Ramos (cell line): ENCODE results near the gene WDR70.
"Not testable (repeated sequence)": the region's sequence is repeated elsewhere in the genome, so short reads cannot be mapped to it uniquely, and the experiment has no call there.

Experiments used
- in situ Hi-C: fragments of 300-500 bp; cut with MboI; formaldehyde crosslinking; loops from one replicate; pipeline ENCODE4 v1.14.3; 2022; ENCODE audit warnings: low sequenced_read_pairs; ENCODE audit not compliant: unreplicated experiment

The WDR70 gene

DNA sequence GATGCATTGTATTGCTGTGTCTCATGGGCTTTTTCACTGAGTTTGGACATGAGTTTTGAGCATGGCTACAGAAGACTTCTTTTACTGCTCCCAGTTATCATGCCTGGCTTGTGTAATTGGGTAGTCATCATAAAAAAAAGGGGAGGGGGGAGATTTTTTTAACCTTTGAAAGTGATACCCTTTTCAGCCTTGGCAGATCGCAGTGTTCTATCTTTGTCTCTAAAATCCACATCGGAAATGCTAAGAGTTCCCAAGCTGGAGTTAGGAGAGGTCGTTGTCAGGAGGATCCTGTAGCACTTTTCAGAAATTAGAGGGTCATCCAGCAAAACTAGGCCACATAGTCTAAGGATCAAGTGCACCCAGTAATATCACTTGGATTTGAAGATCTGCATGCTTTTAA lies 188.4 kb downstream of the WDR70 start:
- in situ Hi-C loops: no loop called here

- in situ Hi-C loops: no loop called here
Observed at GRCh38 chr5:37568018-37568753, 189.1 kb downstream of the WDR70 start.

DNA sequence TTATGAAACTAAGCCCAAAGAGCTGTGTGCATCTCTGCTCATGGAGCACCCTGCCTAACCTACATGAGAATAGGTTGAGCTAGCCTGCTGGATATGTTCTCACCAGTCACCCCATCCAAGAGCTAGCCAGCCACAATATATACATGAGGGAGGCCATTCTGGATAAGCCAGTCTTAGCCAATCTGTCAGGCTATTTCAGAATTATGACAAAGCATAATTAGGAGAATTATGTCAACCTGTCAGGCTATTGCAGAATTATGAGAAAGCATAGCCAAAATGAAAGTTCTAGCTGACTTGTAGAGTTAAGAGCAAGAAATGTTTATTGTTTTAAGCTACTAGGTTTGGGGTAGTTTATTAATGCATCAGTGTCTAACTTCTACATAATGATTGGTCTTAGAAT lies 189.8 kb downstream of the WDR70 start:
- in situ Hi-C loops: no loop called here

- in situ Hi-C loops: no loop called here
Observed at GRCh38 chr5:37569466-37569865, 190.3 kb downstream of the WDR70 start.

- in situ Hi-C loops: no loop called here
Observed at GRCh38 chr5:37570597-37570996, 191.5 kb downstream of the WDR70 start.

DNA sequence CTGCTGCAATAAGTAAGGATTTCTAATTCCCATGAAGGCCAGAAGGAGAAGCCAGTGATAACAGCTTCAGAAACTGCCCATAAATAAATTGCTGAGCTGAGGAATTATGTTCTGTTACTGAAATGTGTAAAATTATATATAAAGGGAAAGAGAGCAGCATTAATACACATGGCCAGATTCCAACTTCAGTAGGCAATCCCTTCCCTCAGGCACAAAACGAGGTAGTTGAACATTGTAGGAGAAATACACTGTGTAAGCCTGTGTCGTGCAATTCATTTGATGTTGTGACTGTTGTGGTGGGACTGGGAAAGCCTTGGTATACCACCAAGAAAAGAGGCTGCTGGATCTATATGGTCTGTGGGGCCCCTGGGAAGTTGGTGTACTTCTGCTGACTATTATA lies 192.9 kb downstream of the WDR70 start:
- in situ Hi-C loops: no loop called here

- in situ Hi-C loops: no loop called here
Observed at GRCh38 chr5:37575541-37576489, 196.7 kb downstream of the WDR70 start.

GRCh38 chr5:37576552-37576951 lies 197.4 kb downstream of the WDR70 start:
- in situ Hi-C loops: no loop called here

GRCh38 chr5:37578176-37578575 lies 199.1 kb downstream of the WDR70 start:
- in situ Hi-C loops: no loop called here

GRCh38 chr5:37580106-37580505 lies 201.0 kb downstream of the WDR70 start:
- in situ Hi-C loops: no loop called here

DNA sequence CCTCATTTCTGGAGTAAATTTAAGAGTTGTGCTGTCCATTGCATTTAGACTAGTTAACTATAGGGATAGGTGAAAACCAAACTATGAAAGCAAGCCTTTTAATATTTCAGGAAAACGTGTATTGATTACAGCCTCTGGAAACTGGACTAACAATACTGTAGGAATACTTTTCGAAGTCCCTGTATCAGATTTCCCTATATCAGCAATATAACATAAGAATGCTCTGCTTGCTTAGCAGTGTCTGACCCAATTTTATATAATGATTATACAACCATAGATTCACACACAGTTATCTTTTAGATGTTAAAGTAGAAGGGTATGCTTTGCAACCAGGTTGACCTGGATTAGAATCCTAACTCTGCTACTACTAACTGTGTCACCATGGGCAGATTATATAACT lies 203.1 kb downstream of the WDR70 start:
- in situ Hi-C loops: no loop called here

- in situ Hi-C loops: not testable (repeated sequence)
Observed at GRCh38 chr5:37593292-37593691, 214.2 kb downstream of the WDR70 start.

DNA sequence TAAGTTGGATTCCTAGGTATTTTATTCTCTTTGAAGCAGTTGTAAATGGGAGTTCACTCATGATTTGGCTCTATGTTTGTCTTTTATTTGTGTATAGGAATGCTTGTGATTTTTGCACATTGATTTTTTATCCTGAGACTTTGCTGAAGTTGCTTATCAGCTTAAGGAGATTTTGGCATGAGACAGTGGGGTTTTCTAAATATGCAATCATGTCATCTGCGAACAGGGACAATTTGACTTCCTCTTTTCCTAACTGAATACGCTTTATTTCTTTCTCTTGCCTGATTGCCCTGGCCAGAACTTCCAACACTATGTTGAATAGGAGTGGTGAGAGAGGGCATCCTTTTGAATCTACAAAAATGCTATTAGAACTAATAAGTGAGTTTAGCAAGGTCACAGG lies 215.7 kb downstream of the WDR70 start:
- in situ Hi-C loops: not testable (repeated sequence)

- in situ Hi-C loops: no loop called here
Observed at GRCh38 chr5:37598733-37599132, 219.6 kb downstream of the WDR70 start.

DNA sequence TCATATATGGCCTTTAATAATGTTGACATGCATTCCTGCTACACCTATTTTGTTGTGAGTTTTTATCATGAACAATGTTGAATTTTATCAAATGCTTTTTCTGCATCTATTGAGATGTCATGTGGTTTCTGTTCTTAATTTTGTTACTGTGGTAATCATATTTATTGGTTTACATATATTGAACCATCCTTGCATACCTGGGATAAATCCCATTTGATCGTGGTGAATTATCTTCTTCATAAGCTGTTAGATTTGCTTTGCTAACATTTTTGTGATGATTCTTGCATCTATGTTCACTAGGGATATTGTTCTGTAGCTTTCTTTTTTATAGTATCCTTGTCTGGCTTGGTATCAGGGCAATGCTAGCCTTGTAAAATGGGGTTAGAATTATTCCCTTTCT lies 222.0 kb downstream of the WDR70 start:
- in situ Hi-C loops: no loop called here

- in situ Hi-C loops: no loop called here
Observed at GRCh38 chr5:37603072-37603471, 224.0 kb downstream of the WDR70 start.

DNA sequence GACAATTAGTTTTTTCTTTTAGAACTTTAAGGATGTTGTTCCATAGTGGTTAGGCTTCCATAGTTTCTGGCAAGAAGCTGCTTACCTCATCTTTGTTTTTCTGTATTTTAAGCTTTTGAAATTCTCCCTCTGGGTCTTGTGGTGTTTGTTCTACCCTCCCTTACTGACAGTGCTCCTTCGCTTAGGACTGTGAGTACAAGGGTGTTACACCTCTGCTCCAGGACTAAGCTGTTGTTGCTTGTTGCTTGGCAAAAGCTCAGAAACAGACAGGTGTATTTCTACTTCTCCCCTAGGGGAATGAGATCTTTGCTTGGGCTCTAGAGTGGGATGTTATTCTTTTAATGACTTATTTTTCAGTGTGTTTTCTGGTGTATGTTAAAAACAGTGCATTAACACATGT lies 225.2 kb downstream of the WDR70 start:
- in situ Hi-C loops: no loop called here

DNA sequence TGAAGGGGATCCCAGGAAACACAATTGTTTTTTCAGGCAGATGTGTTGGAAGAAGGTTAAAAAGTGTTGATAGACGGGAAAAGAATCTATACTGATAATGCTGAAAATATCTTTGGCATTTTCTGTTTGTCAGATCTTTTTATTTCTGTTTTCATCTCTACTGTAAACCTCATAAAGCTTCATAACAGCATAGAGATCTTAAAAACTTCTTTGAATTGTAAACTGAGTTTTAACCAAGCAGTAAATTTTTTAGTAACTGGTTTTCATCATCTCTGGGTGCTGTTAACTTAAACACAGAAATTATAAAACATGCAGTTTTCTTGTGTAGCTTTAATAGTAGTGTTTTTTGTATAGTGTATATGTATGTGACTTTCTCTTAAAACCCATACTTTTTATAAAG lies 227.0 kb downstream of the WDR70 start:
- in situ Hi-C loops: no loop called here

DNA sequence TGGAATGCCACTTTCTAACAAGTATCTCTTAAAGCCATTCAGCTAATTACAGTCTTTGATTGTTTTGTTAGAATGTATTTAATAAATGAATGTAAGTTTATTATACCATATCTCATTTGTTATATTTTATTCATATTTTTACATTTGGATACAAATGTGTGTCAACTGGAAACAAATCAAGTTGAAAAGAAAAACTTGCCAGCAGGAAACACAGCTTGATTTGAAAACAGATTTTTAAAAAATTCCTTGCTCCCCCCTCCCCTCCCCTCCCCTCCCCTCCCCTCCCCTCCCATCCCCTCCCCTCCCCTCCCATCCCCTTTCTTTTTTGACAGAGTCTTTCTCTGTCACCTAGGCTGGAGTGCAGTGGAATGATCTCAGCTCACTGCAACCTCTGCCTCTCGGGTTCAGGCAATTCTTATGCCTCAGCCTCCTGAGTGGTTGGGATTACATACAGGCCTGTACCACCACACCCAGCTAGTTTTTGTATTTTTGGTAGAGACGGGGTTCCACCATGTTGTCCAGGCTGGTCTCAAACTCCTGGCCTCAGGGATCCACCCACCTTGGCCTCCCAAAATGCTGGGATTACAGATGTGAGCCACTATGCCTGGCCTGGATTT lies 227.6 kb downstream of the WDR70 start:
- in situ Hi-C loops: no loop called here

DNA sequence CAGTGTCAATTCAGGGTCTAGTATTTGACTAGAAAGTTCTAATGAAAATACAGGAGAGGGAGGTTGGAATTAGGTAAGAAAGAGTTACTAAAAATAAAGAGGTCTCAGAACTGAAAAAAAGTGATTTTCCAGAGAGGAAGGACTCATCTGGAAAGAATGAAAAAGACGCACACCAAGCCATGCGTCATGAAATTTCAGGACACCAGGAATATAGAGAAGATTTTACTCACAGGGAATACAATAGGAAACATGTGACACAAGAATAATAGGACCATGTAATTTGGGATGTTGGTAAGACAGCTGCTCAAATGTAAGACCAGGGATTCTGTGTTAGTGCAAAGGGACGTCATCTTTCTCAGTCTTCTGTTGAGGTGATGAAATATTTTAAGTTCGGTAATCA lies 236.1 kb downstream of the WDR70 start:
- in situ Hi-C loops: no loop called here

- in situ Hi-C loops: no loop called here
Observed at GRCh38 chr5:37619353-37619752, 240.2 kb downstream of the WDR70 start.
